Endothelial cell of hepatic sinusoid (primary cell): Measurements from ENCODE around the gene CLEC10A.
"Not testable (repeated sequence)": the region's sequence is repeated elsewhere in the genome, so short reads cannot be mapped to it uniquely, and the experiment has no call there.

Experiments used
- in situ Hi-C: cut with HindIII; loops from 2 replicates; pipeline ENCODE4 v1.10.0; 2017; ENCODE audit warnings: low sequenced_read_pairs

Gene CLEC10A

DNA sequence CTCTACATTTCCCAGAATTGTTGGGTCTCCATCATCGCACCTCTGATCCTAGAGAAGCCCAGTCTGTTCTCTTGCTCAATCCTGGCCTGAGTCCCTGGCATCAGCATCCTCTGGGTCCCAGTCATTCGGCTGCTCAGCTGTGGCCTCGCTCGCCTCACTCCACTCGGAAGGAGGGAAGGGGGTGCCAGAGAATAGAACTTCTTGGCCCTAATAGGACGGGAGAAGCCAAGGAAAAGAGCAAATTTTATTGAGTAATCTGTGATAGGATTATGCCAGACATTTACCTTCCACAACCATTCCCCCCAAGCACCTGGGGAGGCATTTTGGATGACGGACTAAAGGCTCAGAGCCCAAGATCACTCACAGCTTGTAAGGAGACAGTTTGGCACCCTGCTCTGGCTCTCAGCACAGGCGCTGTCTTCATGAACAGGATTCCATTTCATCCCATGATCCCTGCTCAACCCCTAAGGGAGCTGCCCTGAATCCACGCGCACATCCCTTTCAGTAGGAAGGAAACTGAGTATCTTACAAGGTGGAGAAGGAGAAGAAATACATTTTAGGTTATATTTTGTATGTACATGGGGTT, 498 bp upstream of the CLEC10A start:
- in situ Hi-C loops = no loop called here

DNA sequence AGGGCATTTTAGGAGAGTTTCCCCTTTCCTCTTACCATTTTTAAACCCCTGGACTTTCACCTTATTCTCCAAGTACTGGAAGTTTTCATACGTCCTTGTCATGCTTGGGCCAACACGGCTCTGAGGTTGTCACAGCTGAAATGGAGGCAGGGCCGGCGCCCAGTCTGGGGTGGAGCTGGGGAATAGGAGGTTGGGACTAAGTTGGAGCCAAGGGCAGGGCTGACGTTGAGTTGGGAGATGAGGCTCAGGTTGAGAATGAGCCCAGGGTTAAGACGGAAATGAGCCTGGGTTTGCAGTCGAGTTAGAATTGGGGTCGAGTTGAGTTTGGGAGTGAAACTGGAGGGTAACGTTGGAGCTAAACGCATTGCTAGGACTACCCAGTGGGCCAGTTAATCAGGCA, 1.3 kb downstream of the CLEC10A start:
- in situ Hi-C loops = no loop called here

DNA sequence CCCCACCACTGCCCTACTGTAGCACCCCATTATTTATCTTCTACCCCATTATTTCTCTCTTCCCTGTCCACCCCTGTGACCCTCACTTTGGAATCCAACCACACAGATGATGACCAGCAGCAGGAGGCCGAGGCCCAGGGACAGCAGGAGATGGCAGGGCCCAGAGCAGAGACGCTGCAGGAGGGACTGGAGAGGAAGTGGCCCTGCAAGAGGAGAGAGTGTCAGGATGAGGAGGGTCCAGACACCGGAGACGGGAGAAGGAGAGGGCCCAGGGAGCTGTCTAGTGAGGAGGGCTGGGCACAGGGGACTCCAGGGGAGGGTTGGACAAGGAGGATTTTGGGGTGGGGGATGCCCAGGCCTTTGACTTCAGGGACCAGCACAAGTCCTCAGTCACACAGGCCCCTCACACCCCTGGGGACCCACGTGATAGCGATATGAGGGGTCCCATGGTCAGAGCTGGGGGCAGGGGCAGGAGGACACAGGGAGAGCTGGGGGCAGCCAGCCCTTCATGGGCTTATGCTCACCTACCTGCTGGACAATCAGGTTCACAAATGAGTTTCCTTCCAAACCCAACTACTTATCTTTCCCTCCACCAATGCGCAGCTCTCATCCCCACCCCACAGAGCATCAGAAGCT, 2.0 kb downstream of the CLEC10A start:
- in situ Hi-C loops = no loop called here

- in situ Hi-C loops = loop anchor here (5.0 kb wide), 1 partner anchor 42 kb away; no protein-coding TSS in a partner anchor
Observed at GRCh38 chr17:7074931-7075330, 5.1 kb downstream of the CLEC10A start.

DNA sequence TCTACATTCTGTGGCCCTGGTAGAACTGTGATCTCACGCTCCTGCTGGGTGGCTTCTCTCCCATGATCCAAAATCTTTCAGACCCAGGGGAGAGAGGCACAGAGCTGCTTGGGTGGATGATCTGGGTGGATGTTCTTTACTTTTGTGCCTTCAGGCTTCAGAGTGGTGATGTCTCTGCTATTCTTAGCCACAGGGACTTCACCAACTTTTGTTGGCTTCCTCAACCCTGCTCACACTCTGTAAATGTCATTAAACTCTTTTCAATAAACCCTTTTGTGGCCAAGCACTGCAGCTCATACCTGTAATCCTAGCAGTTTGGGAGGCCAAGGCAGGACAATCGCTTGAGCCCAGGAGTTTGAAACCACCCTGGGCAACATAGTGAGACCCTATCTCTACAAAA, 7.6 kb downstream of the CLEC10A start:
- in situ Hi-C loops = loop anchor here (5.0 kb wide), 1 partner anchor 45 kb away; no protein-coding TSS in a partner anchor

GRCh38 chr17:7070712-7071111, 9.3 kb downstream of the CLEC10A start:
- in situ Hi-C loops = loop anchor here (5.0 kb wide), 1 partner anchor 47 kb away; no protein-coding TSS in a partner anchor

DNA sequence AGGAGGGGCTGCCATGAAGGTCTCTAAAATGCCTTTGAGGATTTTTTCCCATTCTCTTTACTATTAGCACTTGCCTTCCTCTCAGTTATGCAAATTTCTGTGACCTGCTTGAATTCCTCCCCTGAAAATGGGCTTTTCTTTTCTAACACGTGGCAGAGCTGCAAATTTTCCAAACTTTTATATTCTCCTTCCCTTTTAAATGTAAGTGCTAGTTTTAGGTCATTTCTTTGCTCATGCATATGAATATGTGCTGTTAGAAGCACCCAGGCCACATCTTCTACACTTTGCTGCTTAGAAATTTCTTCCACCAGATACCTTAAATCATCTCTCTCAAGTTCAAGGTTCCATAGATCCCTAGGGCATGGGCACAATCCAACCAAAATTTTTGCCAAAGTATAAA, 11.8 kb downstream of the CLEC10A start:
- in situ Hi-C loops = no loop called here

GRCh38 chr17:7067198-7067597, 12.9 kb downstream of the CLEC10A start:
- in situ Hi-C loops = no loop called here

GRCh38 chr17:7064261-7064660, 15.8 kb downstream of the CLEC10A start:
- in situ Hi-C loops = no loop called here

DNA sequence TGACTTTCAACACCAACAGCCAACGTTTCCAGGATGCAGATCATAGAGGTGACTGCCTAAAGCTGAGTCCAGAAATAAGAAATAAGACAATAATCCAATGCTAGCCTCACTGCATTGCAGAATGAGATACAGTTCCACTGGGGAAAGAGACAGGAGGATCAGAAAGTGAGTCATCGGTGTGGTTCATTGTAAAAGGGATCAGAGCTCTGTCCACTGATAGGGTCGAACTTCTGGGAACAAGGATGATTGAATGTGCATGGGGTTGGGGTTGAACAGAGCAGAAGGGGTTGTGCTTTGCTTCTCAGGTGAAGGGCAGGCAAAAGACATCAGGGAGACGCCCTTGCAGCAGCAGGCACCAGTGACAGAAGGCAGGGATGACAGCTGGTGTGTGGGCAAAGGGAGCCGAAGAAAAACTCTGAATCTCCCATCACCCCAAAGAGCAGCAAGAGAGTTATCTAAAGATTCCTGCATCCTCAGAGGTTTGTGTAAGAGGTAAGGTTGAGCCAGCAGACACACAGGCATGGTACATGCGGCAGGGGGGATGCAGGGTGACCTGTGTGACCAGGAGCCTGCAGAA, 16.4 kb downstream of the CLEC10A start:
- in situ Hi-C loops = no loop called here

DNA sequence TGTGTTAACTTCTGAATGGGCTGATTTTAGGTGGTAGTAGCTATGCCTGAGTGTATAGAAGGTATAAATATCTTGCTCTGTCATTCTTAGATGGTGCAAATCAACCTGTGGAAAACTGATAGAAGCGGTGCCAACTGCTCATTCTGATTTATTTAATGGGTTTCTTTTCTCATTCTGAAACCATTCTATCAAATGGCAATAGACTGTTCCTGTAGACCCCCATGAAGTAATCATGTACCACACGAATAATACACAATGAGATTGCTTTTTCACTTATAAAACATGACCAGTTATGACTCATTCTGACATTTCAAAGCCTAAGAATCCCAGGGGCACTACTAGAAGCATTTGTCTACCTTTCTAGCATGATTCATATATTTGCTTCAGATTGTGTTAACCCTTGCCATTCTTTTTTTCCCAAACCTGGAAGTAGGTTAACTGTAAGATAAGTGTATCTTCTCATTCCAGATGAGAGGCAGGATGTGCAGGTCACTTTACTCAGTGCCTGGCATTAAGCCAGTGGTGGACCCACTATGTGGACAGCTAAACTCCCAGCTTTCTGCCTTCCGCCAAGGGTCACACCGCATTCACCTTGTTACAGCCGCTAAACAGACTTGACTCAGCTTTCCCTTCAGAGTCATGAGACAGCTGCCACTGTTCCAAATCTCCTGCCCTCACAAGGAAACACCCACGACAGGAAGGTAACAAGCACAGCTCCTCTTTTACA, 19.7 kb downstream of the CLEC10A start:
- in situ Hi-C loops = no loop called here

DNA sequence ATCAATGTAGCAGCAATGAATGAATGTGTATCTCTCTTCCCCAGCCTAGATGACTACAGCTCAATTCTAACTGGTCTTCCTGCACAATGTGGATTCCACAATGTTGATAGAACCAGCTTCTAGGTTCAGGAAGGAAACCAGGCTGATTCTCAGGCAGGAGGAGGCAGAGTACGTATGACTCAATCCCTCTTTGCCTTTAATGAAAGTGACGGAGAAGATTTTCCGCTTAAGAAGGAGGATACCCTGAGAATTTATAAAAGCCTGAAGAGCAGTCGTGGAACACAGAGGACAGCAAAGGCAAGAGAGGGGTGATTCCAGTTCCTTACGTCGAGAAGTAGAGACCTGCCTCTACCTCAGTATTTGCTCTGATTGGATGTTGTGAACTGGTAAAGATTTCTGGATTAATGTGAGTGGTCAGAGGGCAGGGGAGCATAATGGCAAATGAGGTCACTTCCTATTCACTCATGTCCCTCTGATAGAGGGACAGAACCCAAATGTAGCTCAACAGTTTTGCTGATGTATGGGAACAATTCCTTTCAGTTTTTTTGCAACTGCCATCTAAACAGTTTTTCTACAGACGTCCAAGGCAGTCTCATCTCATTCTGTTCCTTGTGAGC, 21.1 kb downstream of the CLEC10A start:
- in situ Hi-C loops = loop anchor here (10.0 kb wide), 1 partner anchor 76 kb away; no protein-coding TSS in a partner anchor

GRCh38 chr17:7056386-7056785, 23.7 kb downstream of the CLEC10A start:
- in situ Hi-C loops = loop anchor here (10.0 kb wide), 1 partner anchor 78 kb away; no protein-coding TSS in a partner anchor

GRCh38 chr17:7050583-7050982, 29.5 kb downstream of the CLEC10A start:
- in situ Hi-C loops = loop anchor here (5.0 to 10.0 kb wide), 2 partner anchors 57 to 84 kb away; no protein-coding TSS in a partner anchor

- in situ Hi-C loops = no loop called here
Observed at GRCh38 chr17:7048968-7049367, 31.1 kb downstream of the CLEC10A start.

DNA sequence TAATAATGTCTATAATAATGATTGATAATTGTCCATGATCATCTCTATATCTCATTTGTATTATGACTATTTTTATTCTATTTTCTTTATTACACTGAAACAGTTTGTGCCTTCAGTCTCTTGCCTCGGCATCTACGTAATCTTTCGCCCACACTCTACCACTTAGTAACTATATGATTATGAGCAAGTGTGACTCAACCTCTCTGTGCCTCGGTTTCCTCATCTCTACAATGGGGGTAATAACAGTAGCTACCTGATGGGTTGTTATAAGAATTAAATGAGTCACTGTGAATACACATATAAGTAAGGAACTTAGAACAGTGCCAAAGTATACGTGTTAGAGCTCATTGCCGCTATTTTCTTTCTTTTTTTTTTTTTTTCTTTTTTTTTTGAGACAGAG, 32.5 kb downstream of the CLEC10A start:
- in situ Hi-C loops = no loop called here

DNA sequence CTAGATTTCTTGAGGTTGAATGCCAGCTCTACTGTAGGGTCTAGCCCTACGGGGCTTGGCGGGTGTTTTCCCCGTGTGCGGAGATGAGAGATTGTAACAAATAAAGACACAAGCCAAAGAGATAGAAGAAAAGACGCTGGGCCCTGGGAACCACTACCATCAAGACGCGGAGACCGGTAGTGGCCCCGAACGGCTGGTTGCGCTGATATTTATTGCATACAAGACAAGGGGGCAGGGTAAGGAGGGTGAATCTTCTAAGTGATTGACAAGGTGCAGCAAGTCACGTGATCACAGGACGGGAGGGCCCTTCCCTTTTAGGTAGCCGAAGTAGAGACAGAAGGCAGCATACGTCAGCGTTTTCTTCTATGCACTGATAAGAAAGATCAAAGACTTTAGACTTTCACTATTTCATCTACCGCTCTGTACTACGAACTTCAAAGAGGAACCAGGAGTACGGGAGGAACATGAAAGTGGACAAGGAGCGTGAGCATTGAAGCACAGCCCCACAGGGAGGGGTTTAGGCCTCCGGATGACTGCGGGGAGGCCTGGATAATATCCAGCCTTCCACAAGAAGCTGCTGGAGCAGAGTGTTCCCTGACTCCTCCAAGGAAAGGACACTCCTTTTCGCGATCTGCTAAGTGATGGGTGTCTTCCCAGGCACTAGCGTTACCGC, 33.2 kb downstream of the CLEC10A start:
- in situ Hi-C loops = not testable (repeated sequence)

GRCh38 chr17:7046127-7046724, 33.8 kb downstream of the CLEC10A start:
- in situ Hi-C loops = no loop called here

GRCh38 chr17:7045492-7046126, 34.4 kb downstream of the CLEC10A start:
- in situ Hi-C loops = no loop called here
